Stimulated activated CD8-positive, alpha-beta memory T cell treated with anti-CD3 and anti-CD28 coated beads, Interleukin-7, amount 100 ng/mL, for 48 hours (primary cell): Measurements from ENCODE around the gene MACF1.
"Not testable (repeated sequence)": the region's sequence is repeated elsewhere in the genome, so short reads cannot be mapped to it uniquely, and the experiment has no call there.

Source experiments
- DNase-seq, 2 donors: peaks; one replicate each; pipeline ENCODE4 v3.0.0-alpha.2; 2020; ENCODE audit warnings: low read depth in 1 of 2; ENCODE audit errors: extremely low read depth in 1 of 2

MACF1 gene

GRCh38 chr1:39446986-39447567 is 242.6 kb downstream of the MACF1 start:
- no peak for DNase-seq

DNA sequence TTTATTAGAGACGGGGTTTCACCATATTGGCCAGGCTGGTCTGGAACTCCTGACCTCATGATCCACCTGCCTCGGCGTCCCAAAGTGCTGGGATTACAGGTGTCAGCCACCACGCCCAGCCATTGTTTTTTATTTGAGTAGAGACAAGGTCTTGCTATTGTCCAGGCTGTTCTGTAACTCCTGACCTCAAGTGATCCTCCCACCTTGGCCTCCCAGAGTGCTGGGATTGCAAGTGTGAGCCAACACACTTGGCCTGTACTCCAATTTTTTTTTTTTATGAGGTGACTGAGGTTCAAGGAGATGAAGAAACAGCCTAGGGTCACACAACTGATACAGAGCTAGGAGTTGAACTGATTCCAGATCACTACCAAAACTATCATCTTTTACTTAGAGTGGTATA is 245.5 kb downstream of the MACF1 start:
- not testable (repeated sequence) for DNase-seq

DNA sequence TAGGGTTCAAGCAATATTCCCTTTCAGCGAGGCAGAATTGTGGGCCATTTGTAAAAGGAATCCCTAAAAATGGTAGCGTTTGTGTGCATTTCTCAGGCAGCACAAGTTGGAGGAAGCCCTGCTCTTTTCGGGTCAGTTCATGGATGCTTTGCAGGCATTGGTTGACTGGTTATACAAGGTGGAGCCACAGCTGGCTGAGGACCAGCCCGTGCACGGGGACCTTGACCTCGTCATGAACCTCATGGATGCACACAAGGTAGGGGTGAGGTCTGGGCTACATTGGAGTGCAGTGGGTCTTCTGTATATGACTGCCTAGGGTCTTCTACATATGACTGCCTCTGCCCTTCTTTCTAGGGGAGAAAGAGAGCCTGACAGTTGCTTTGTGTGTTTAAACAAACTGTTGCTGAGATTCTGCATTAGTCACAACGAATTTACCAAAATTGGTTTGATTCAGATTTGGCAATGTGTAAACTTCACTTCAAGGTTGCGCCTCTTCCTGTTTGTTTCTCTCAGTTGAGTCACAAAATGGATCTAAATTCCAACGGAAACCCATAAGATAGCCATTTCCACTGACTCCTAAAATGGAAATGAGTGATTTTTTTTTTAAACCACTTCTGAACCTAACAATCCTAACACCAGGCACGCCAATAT is 246.6 kb downstream of the MACF1 start:
- no peak for DNase-seq

DNA sequence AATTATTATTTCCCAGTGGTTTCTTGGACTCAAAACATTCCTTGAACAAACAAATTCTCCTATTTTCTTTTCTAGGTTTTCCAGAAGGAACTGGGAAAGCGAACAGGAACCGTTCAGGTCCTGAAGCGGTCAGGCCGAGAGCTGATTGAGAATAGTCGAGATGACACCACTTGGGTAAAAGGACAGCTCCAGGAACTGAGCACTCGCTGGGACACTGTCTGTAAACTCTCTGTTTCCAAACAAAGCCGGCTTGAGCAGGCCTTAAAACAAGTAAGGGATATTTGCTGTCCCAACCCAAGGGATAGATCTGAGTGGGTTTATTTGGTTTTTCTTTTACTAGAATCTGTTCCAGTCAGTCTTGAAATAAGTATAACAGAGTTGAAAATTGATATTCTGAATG is 247.6 kb downstream of the MACF1 start:
- DNase-seq, result no peak

DNA sequence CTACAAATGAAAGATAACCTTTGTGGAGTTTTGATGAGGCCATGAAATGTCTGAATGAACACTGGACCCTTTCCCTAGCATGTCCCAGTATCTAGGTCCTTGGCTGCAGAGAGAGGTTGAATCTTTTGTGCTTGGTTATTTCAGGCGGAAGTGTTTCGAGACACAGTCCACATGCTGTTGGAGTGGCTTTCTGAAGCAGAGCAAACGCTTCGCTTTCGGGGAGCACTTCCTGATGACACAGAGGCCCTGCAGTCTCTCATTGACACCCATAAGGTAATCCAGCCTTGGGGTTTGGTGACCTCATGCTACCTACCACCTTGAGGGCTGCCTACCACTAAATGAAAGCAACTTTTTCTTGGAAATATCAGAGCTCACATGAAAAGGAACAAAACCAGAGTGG is 248.0 kb downstream of the MACF1 start:
- DNase-seq, result no peak

DNA sequence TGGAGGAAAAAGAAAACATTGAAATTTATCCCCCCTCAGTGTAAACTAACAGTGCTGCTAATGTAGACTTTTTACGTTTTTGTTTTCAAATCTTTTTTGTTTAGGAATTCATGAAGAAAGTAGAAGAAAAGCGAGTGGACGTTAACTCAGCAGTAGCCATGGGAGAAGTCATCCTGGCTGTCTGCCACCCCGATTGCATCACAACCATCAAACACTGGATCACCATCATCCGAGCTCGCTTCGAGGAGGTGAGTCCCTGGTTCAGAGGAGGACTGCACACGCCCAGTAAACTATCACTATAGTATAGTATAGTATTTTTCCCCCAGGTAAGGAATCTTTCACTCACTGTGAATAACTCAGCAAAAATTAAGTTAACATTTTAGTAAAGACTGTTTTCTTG is 249.1 kb downstream of the MACF1 start:
- no peak for DNase-seq

- DNase-seq, result no peak
These were observed 254.5 kb downstream of the MACF1 start for GRCh38 chr1:39458991-39459390.

DNA sequence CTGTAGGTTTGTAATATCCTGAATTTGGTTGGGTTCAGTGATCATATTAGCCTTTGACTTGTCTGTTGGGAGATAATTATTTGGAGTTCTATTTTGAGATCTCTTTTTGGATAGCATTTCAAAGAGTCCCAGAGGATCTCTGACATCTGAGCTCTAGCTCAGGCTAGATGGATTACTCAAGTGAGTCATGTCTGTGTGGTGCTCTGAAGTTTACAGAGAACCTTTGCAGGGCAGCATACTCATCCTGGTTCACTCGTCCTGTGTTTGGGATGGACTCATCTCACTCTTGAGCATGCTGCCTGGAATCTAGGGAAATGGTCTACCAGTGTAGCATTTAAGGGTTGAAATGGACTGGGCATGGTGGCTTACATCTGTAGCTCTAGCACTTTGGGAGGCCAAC is 257.6 kb downstream of the MACF1 start:
- no peak for DNase-seq

- DNase-seq, result no peak
These were observed 262.1 kb downstream of the MACF1 start for GRCh38 chr1:39466413-39467107.

DNA sequence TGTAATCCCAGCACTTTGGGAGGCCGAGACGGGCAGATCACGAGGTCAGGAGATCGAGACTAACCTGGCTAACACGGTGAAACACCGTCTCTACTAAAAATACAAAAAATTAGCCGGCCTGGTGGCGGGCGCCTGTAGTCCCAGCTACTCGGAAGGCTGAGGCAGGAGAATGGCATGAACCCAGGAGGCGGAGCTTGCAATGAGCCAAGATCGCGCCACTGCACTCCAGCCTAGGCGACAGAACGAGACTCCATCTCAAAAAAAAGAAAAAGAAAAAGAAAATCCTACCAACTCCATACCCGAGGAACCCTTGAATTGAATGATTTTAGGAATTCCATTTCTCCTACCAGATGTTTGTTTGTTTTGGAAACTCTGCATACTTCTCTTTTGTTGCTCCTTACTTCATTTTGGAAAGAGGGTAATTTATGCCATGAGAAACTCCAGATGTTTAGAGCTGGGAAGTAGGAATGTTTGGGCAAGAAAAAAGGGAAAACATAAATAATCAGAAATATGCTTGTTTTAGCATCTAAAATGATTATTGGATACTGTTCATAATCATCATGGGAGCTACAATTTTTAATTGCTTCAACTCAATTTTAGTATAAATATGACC is 262.7 kb downstream of the MACF1 start:
- DNase-seq, result not testable (repeated sequence)

DNA sequence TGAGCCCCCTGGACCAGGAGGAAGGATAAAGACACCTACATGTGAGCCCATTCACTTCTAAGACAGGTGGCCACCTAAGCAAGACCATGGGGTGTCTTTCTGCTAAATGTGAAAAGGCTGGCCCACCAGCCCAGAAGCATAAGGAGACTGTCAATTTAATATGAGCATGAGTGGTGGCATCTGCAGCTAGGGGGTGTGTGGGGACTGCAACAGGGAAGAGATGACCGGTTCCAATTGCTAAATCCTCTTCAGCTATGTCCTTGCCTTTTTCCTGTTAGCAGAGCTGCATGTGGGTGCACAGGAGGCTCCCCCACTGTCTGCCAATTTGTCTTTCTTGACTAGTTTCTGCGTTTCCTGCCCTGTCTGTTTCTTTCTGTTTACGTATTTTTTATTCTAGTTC is 264.7 kb downstream of the MACF1 start:
- no peak for DNase-seq

GRCh38 chr1:39470040-39470439 is 265.5 kb downstream of the MACF1 start:
- no peak for DNase-seq

GRCh38 chr1:39472826-39473225 is 268.3 kb downstream of the MACF1 start:
- DNase-seq, result no peak

DNA sequence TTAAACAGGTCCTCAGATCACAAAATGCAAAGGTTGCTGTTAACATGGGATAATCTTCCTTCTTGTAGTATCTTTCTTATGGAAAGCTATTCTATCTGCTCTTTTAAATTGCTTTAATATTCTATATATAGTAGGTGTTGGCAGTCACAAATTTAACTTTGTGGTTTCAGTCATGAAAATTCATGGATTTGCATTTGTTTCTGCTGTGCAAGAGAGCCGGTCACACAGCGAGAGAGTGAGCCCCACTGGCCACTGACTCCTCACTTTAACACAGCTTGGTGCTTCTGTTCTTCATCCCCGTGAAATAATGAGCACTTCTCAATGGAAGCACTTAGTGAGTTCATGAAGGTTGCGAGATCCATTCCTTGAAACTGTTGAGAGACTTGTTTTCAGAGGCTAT is 268.8 kb downstream of the MACF1 start:
- DNase-seq, result no peak

- DNase-seq, result no peak
These were observed 270.3 kb downstream of the MACF1 start for GRCh38 chr1:39474810-39475209.

DNA sequence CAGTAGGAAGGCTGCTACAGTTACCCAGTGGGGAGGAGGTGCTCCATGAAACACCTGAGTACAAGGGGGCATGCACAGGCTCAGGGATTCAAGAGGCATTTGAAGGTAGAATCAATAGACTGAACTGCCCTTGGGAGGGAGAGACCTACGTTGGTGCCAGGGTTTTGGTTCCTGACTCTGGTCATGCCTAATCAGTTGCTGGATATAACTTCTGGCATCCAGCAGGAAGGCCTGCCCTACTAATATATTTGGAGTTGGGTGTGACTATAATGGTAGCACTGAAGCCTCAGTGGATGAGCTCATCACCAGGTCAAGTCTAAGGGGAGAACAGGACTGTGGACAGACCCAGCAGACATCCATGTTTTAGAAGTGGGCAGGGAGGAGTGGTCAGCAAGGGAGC is 271.1 kb downstream of the MACF1 start:
- not testable (repeated sequence) for DNase-seq

DNA sequence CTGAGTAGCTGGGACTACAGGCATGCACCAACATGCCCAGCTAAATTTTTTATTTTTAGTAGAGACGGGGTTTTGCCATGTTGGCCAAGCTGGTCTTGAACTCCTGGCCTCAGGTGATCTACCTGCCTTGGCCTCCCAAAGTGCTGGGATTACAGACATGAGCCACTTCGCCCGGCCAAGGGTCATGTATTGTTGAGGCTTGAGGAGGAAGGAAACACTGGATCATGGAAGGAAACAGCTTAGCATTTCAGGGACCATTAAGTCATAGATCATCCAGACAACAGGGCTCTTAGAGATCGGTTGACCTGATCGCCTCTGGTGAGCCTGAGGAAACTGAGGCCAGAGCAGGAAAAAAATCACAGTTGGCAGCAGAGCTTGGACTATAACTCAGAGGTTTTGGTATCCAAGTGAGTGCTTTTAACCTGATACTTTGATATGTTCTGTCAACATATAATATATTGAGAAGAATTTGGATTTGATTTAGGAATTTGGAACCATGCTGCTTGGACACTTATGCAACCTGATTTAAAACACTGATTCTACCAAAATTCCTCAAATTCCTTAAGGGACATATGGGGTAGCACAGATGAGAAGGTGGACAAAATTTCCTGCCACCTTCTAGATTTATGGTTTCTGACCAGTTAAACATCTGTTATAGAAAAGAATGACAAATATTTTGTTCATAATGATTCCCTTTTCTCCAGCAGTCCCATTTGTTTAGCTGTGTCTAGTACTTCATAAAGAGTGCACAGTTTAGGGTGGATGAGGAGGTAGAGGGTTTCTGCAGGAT is 273.8 kb downstream of the MACF1 start:
- no peak for DNase-seq

GRCh38 chr1:39481289-39481688 is 276.8 kb downstream of the MACF1 start:
- no peak for DNase-seq

GRCh38 chr1:39483276-39483675 is 278.8 kb downstream of the MACF1 start:
- DNase-seq, result no peak

- no peak for DNase-seq
These were observed 280.1 kb downstream of the MACF1 start for GRCh38 chr1:39484564-39484963.
